T-helper 1 cell treated with Interleukin-12 subunit alpha and Interleukin-12 subunit beta and Interleukin-4 antibody, amounts not matched to agents 30 ng/mL and 1 ng/mL, for 36 hours (primary cell): Measurements from ENCODE around the gene LUZP4. TPM values are rescaled to one million over a fixed set of nuclear protein-coding genes. Genes with fewer than 3 reads are reported as not detected.
"Not testable (repeated sequence)": the region's sequence is repeated elsewhere in the genome, so short reads cannot be mapped to it uniquely, and the experiment has no call there.

Source experiments
- intact Hi-C: fragments of 100-400 bp; cut with micrococcal nuclease; formaldehyde crosslinking; loops from one replicate; pipeline ENCODE4 v1.15.1; 2024
- total RNA-seq: library from RNA; stranded (reverse); gene quantifications from 2 replicates; pipeline ENCODE4 v1.2.3, GENCODE V29; 2022

LUZP4 gene
- total RNA-seq, result not detected in 2 replicates

- intact Hi-C loops, result no loop called here
Measured at GRCh38 chrX:115289465-115289864, at the start of gene LUZP4. Gene LUZP4, plus strand, starts transcription at chrX:115289715. Its CDS starts 45 bp downstream, at chrX:115289760.

- intact Hi-C loops, result no loop called here
Measured at GRCh38 chrX:115251458-115252233, 37.9 kb upstream of the LUZP4 start.

- intact Hi-C loops, result no loop called here
Measured at GRCh38 chrX:115255003-115255402, 34.5 kb upstream of the LUZP4 start.

- intact Hi-C loops, result no loop called here
Measured at GRCh38 chrX:115257711-115258110, 31.8 kb upstream of the LUZP4 start.

- intact Hi-C loops, result no loop called here
Measured at GRCh38 chrX:115259238-115259875, 30.2 kb upstream of the LUZP4 start.

- intact Hi-C loops, result no loop called here
Measured at GRCh38 chrX:115260330-115260729, 29.2 kb upstream of the LUZP4 start.

GRCh38 chrX:115261148-115261547 is 28.4 kb upstream of the LUZP4 start:
- intact Hi-C loops, result no loop called here

GRCh38 chrX:115264009-115264408 is 25.5 kb upstream of the LUZP4 start:
- intact Hi-C loops, result no loop called here

GRCh38 chrX:115266300-115266699 is 23.2 kb upstream of the LUZP4 start:
- intact Hi-C loops, result no loop called here

GRCh38 chrX:115268421-115268820 is 21.1 kb upstream of the LUZP4 start:
- intact Hi-C loops, result no loop called here

- intact Hi-C loops, result no loop called here
Measured at GRCh38 chrX:115269051-115269683, 20.3 kb upstream of the LUZP4 start.

GRCh38 chrX:115284877-115285276 is 4.6 kb upstream of the LUZP4 start:
- intact Hi-C loops, result no loop called here

- intact Hi-C loops, result no loop called here
Measured at GRCh38 chrX:115297189-115297588, 7.7 kb downstream of the LUZP4 start.

- intact Hi-C loops, result no loop called here
Measured at GRCh38 chrX:115311139-115311538, 21.6 kb downstream of the LUZP4 start.

GRCh38 chrX:115311601-115312001 is 22.1 kb downstream of the LUZP4 start:
- intact Hi-C loops, result no loop called here

- intact Hi-C loops, result no loop called here
Measured at GRCh38 chrX:115318139-115318538, 28.6 kb downstream of the LUZP4 start.

GRCh38 chrX:115322375-115322774 is 32.9 kb downstream of the LUZP4 start:
- intact Hi-C loops, result no loop called here

- intact Hi-C loops, result no loop called here
Measured at GRCh38 chrX:115324194-115324593, 34.7 kb downstream of the LUZP4 start.

GRCh38 chrX:115329282-115329681 is 39.8 kb downstream of the LUZP4 start:
- intact Hi-C loops, result not testable (repeated sequence)

- intact Hi-C loops, result loop anchor here (1.0 kb wide), 1 partner anchor 360 kb away; no protein-coding TSS in a partner anchor
Measured at GRCh38 chrX:115330498-115331168, 41.1 kb downstream of the LUZP4 start.

- intact Hi-C loops, result no loop called here
Measured at GRCh38 chrX:115332832-115333231, 43.3 kb downstream of the LUZP4 start.

- intact Hi-C loops, result no loop called here
Measured at GRCh38 chrX:115333446-115333845, 43.9 kb downstream of the LUZP4 start.
